K562 (cell line): Measurements from ENCODE around the gene PRXL2A.

Experiments
- ASH1L ChIP-seq: fragments of 450-650 bp; IDR thresholded peaks from 2 replicates; pipeline ENCODE4 v1.6.1; 2018; ENCODE audit warnings: borderline replicate concordance, mild to moderate bottlenecking, low read depth; ENCODE audit not compliant: partially characterized antibody
- CHD2 ChIP-seq: IDR thresholded peaks from 2 replicates; pipeline ENCODE4 v1.6.1; 2011; ENCODE audit warnings: low read depth, low read length
- CTCF ChIP-seq, 3 experiments: IDR thresholded peaks in 2 of 3; conservative IDR thresholded peaks in 1 of 3; 2 replicates each; pipeline ENCODE4 v1.5.1; 2011 to 2012; ENCODE audit warnings: low read length in 3 of 3, mild to moderate bottlenecking in 3 of 3, control low read depth in 2 of 3, improper control_type of control experiment in 1 of 3, inconsistent platforms in 1 of 3, low read depth in 1 of 3, mixed read lengths in 1 of 3, moderate library complexity in 1 of 3; ENCODE audit not compliant: insufficient read depth in 2 of 3
- GABPA ChIP-seq: fragments of 200-800 bp; sonication (Bioruptor generic); conservative IDR thresholded peaks from 2 replicates; pipeline ENCODE4 v1.6.1; 2016; ENCODE audit warnings: low read depth, missing genetic modification characterization, missing compliant biosample characterization
- HMG20B ChIP-seq: fragments of 250-450 bp; sonication (Bioruptor Pico); IDR thresholded peaks from 2 replicates; pipeline ENCODE4 v1.5.0; 2021; ENCODE audit warnings: mild to moderate bottlenecking
- JUND ChIP-seq, 2 experiments: IDR thresholded peaks; 2 replicates in 1 of 2; 3 replicates in 1 of 2; pipeline ENCODE4 v1.6.1; 2011; ENCODE audit warnings: borderline replicate concordance in 2 of 2, low read depth in 2 of 2, low read length in 2 of 2, improper control_type of control experiment in 1 of 2, missing biosample characterization in 1 of 2, missing genetic modification characterization in 1 of 2, missing genetic modification reagents in 1 of 2
- MYC ChIP-seq, 2 experiments: fragments of 250-450 bp in 1 of 2; sonication (Bioruptor Pico) in 1 of 2; IDR thresholded peaks; 2 replicates each; pipeline versions ENCODE4 v1.5.1 to v1.6.1; 2012 to 2021; ENCODE audit warnings: low read depth in 2 of 2, borderline replicate concordance in 1 of 2, improper control_type of control experiment in 1 of 2, low read length in 1 of 2, mild to moderate bottlenecking in 1 of 2, moderate library complexity in 1 of 2
- PCBP1 ChIP-seq: fragments of 200-400 bp; formaldehyde crosslinking; IDR thresholded peaks from 2 replicates; pipeline ENCODE4 v1.6.1; 2018; ENCODE audit warnings: mild to moderate bottlenecking, low read depth, low read length; ENCODE audit not compliant: poor library complexity, severe bottlenecking
- POLR2A ChIP-seq: fragments of 450-650 bp; conservative IDR thresholded peaks from 2 replicates; pipeline ENCODE4 v1.6.1; 2016
- POLR2AphosphoS5 ChIP-seq: IDR thresholded peaks from 2 replicates; pipeline ENCODE4 v1.6.1; 2011; ENCODE audit warnings: mild to moderate bottlenecking, low read depth, low read length, moderate library complexity; ENCODE audit not compliant: control insufficient read depth, insufficient read depth
- ZBTB34 ChIP-seq: fragments of 250-450 bp; sonication (Bioruptor Pico); IDR thresholded peaks from 2 replicates; pipeline ENCODE4 v1.8.0; 2021; ENCODE audit warnings: mild to moderate bottlenecking, moderate library complexity
- ZKSCAN8 ChIP-seq: fragments of 200-800 bp; sonication (Bioruptor generic); IDR thresholded peaks from 2 replicates; pipeline ENCODE4 v1.6.1; 2016; ENCODE audit warnings: missing genetic modification characterization, missing compliant biosample characterization
- ZNF24 ChIP-seq: fragments of 450-650 bp; IDR thresholded peaks from 2 replicates; pipeline ENCODE4 v1.6.1; 2016
- ZNF311 ChIP-seq: fragments of 250-450 bp; sonication (Bioruptor Pico); IDR thresholded peaks from 2 replicates; pipeline ENCODE4 v1.4.0; 2020; ENCODE audit warnings: mild to moderate bottlenecking, moderate library complexity

- TF ChIP-seq PCBP1 (no peak), CHD2 (no peak), ZNF311 (no peak), CTCF (IDR thresholded peaks at IDR 0.05 in 2 of 3, conservative IDR thresholded peaks at IDR 0.05 in 1 of 3; ENCODE audit: insufficient read depth in 2 of 3, low read depth in 1 of 3, low read length in 3 of 3) (no peak), ZNF24 (no peak), HMG20B (CRISPR knock-in tag) (no peak), ASH1L (no peak), ZKSCAN8 (no peak), POLR2AphosphoS5 (no peak), MYC (IDR thresholded peaks at IDR 0.05; ENCODE audit: low read depth, low read length) (no peak), MYC (CRISPR knock-in tag; IDR thresholded peaks at IDR 0.05; ENCODE audit: borderline replicate concordance, low read depth) (no peak), POLR2A (no peak), GABPA (tag) (no peak), JUND (IDR thresholded peaks at IDR 0.05; ENCODE audit: borderline replicate concordance, low read depth, low read length) (no peak), JUND (tag; IDR thresholded peaks at IDR 0.05; ENCODE audit: borderline replicate concordance, low read depth, low read length) (no peak), ZBTB34 (CRISPR knock-in tag) (no peak)
Measured at GRCh38 chr10:80448209-80448942, 40.0 kb downstream of the PRXL2A start.
